H9 (cell line): ENCODE measurements around the gene PHACTR2. TPM values are rescaled to one million over a fixed set of nuclear protein-coding genes. Genes with fewer than 3 reads are reported as not detected.

Experiments used
- DNase-seq: peaks from one replicate; pipeline ENCODE4 v3.0.0-alpha.2; 2017
- H2AFZ ChIP-seq: one replicate; pipeline ENCODE4 v1.6.1; 2013; ENCODE audit warnings: mild to moderate bottlenecking, low read length, control low read depth, moderate library complexity
- H2AK5ac ChIP-seq: 2 replicates; pipeline ENCODE4 v1.6.1; 2013; ENCODE audit warnings: low read length, control low read depth, mixed read lengths; ENCODE audit not compliant: insufficient read length
- H2BK120ac ChIP-seq: one replicate; pipeline ENCODE4 v1.6.1; 2013; ENCODE audit warnings: low read depth, mild to moderate bottlenecking, low read length, control low read depth, inconsistent platforms; ENCODE audit not compliant: poor library complexity, severe bottlenecking
- H2BK12ac ChIP-seq: 2 replicates; pipeline ENCODE4 v1.6.1; 2013; ENCODE audit warnings: low read length, control low read depth, mixed read lengths, low read depth; ENCODE audit not compliant: insufficient read length
- H2BK15ac ChIP-seq: 2 replicates; pipeline ENCODE4 v1.6.1; 2013; ENCODE audit warnings: low read depth, low read length, control low read depth
- H2BK20ac ChIP-seq: one replicate; pipeline ENCODE4 v1.6.1; 2013; ENCODE audit warnings: low read depth, mild to moderate bottlenecking, low read length, control low read depth, inconsistent platforms; ENCODE audit not compliant: poor library complexity, severe bottlenecking
- H2BK5ac ChIP-seq: 2 replicates; pipeline ENCODE4 v1.6.1; 2013; ENCODE audit warnings: low read length, control low read depth, mixed read lengths; ENCODE audit not compliant: insufficient read length
- H3K14ac ChIP-seq: 2 replicates; pipeline ENCODE4 v1.6.1; 2013; ENCODE audit warnings: low read length, control low read depth; ENCODE audit not compliant: insufficient read depth
- H3K18ac ChIP-seq: 2 replicates; pipeline ENCODE4 v1.6.1; 2013; ENCODE audit warnings: low read depth, mild to moderate bottlenecking, mixed read lengths, low read length, control low read depth; ENCODE audit not compliant: insufficient read length
- H3K23ac ChIP-seq: 2 replicates; pipeline ENCODE4 v1.6.1; 2013; ENCODE audit warnings: low read length, control low read depth, mixed read lengths, low read depth; ENCODE audit not compliant: insufficient read length
- H3K23me2 ChIP-seq: 2 replicates; pipeline ENCODE4 v1.6.1; 2013; ENCODE audit warnings: low read depth, mild to moderate bottlenecking, mixed read lengths, low read length, control low read depth; ENCODE audit not compliant: insufficient read length, poor library complexity, severe bottlenecking
- H3K27ac ChIP-seq: 2 replicates; pipeline ENCODE4 v1.5.1; 2013; ENCODE audit warnings: low read length, control low read depth, mixed read lengths, low read depth; ENCODE audit not compliant: insufficient read length
- H3K27me3 ChIP-seq: 2 replicates; pipeline ENCODE4 v1.6.1; 2013; ENCODE audit warnings: low read length, control low read depth, inconsistent platforms; ENCODE audit not compliant: insufficient read depth
- H3K4ac ChIP-seq: 2 replicates; pipeline ENCODE4 v1.6.1; 2013; ENCODE audit warnings: low read depth, mild to moderate bottlenecking, control low read depth, inconsistent platforms, low read length, moderate library complexity
- H3K4me1 ChIP-seq: 2 replicates; pipeline ENCODE4 v1.6.1; 2013; ENCODE audit warnings: low read length, control low read depth, inconsistent platforms; ENCODE audit not compliant: insufficient read depth
- H3K4me2 ChIP-seq: 2 replicates; pipeline ENCODE4 v1.6.1; 2013; ENCODE audit warnings: low read length, control low read depth, mixed read lengths; ENCODE audit not compliant: insufficient read length, insufficient read depth
- H3K56ac ChIP-seq: 2 replicates; pipeline ENCODE4 v1.6.1; 2013; ENCODE audit warnings: low read depth, mild to moderate bottlenecking, mixed read lengths, low read length, control low read depth; ENCODE audit not compliant: insufficient read length
- H3K79me1 ChIP-seq: 2 replicates; pipeline ENCODE4 v1.6.1; 2013; ENCODE audit warnings: low read depth, mild to moderate bottlenecking, moderate library complexity, low read length, control low read depth, inconsistent platforms; ENCODE audit not compliant: insufficient read depth, poor library complexity, severe bottlenecking
- H3K79me2 ChIP-seq: 2 replicates; pipeline ENCODE4 v1.6.1; 2013; ENCODE audit warnings: low read length, control low read depth, inconsistent platforms; ENCODE audit not compliant: insufficient read depth
- H3K9ac ChIP-seq: 2 replicates; pipeline ENCODE4 v1.6.1; 2013; ENCODE audit warnings: low read length, control low read depth, mixed read lengths; ENCODE audit not compliant: insufficient read length; ENCODE audit errors: extremely low read depth
- H3K9me3 ChIP-seq: one replicate; pipeline ENCODE4 v1.6.1; 2013; ENCODE audit warnings: low read depth, low read length, inconsistent platforms; ENCODE audit not compliant: control insufficient read depth
- H3T11ph ChIP-seq: one replicate; pipeline ENCODE4 v1.6.1; 2013; ENCODE audit warnings: mild to moderate bottlenecking, low read length, control low read depth, inconsistent platforms
- H4K20me1 ChIP-seq: one replicate; pipeline ENCODE4 v1.6.1; 2013; ENCODE audit not compliant: control insufficient read depth, insufficient read length, insufficient read depth
- H4K5ac ChIP-seq: 2 replicates; pipeline ENCODE4 v1.6.1; 2013; ENCODE audit warnings: low read depth, mild to moderate bottlenecking, mixed read lengths, low read length, control low read depth; ENCODE audit not compliant: insufficient read length
- H4K8ac ChIP-seq: replicated peaks from 2 replicates; pipeline ENCODE4 v1.6.1; 2013; ENCODE audit warnings: low read length, control low read depth, mixed read lengths, low read depth; ENCODE audit not compliant: insufficient read length
- H4K91ac ChIP-seq: 2 replicates; pipeline ENCODE4 v1.6.1; 2013; ENCODE audit warnings: low read depth, mild to moderate bottlenecking, moderate library complexity, mixed read lengths, low read length, control low read depth; ENCODE audit not compliant: insufficient read length
- H3K27ac Mint-ChIP-seq, 3 experiments: 2 replicates in 2 of 3; 3 replicates in 1 of 3; pipeline ENCODE4 v1.8.0; 2020 to 2021; ENCODE audit warnings: mixed read lengths in 3 of 3, mild to moderate bottlenecking in 1 of 3, moderate library complexity in 1 of 3
- H3K27me3 Mint-ChIP-seq: 2 replicates; pipeline ENCODE4 v1.8.0; 2021; ENCODE audit warnings: low read depth, mild to moderate bottlenecking, moderate library complexity, mixed read lengths
- H3K36me3 Mint-ChIP-seq, 3 experiments: 2 replicates in 2 of 3; 3 replicates in 1 of 3; pipeline ENCODE4 v1.8.0; 2020 to 2021; ENCODE audit warnings: low read depth in 3 of 3, mixed read lengths in 3 of 3; ENCODE audit not compliant: insufficient read depth in 1 of 3
- H3K4me1 Mint-ChIP-seq, 2 experiments: 2 replicates each; pipeline ENCODE4 v1.8.0; 2020; ENCODE audit warnings: mixed read lengths in 2 of 2
- H3K4me3 Mint-ChIP-seq, 2 experiments: 2 replicates in 1 of 2; 3 replicates in 1 of 2; pipeline ENCODE4 v1.8.0; 2020 to 2021; ENCODE audit warnings: mild to moderate bottlenecking in 2 of 2, mixed read lengths in 2 of 2, moderate library complexity in 1 of 2
- H3K9me3 Mint-ChIP-seq, 2 experiments: 2 replicates in 1 of 2; 3 replicates in 1 of 2; pipeline ENCODE4 v1.8.0; 2020; ENCODE audit warnings: mild to moderate bottlenecking in 2 of 2, mixed read lengths in 2 of 2, moderate library complexity in 1 of 2
- WGBS: extraction: QIAGEN DNeasy Blood & Tissue Kit; methylation state at CpG from one replicate; pipeline ENCODE4 v1.1.7; 2013; ENCODE audit warnings: missing lambda C conversion rate, low lambda C conversion rate, mixed read lengths; ENCODE audit not compliant: insufficient read length; ENCODE audit errors: extremely low coverage; 5-methylcytosine and 5-hydroxymethylcytosine counted together
- total RNA-seq: library from RNA; stranded (reverse); gene quantifications from 2 replicates; pipeline ENCODE4 v1.2.1, GENCODE V29; 2021
- TF ChIP-seq, protein P1 (sequence below): fragments of 200-600 bp; sonication (generic); conservative IDR thresholded peaks from 3 replicates; pipeline ENCODE4 v1.8.0; 2021; ENCODE audit warnings: antibody characterized with exemption, mild to moderate bottlenecking

PHACTR2 gene
- total RNA-seq, 1 experiment from 2014 or later, result 131 TPM

DNA sequence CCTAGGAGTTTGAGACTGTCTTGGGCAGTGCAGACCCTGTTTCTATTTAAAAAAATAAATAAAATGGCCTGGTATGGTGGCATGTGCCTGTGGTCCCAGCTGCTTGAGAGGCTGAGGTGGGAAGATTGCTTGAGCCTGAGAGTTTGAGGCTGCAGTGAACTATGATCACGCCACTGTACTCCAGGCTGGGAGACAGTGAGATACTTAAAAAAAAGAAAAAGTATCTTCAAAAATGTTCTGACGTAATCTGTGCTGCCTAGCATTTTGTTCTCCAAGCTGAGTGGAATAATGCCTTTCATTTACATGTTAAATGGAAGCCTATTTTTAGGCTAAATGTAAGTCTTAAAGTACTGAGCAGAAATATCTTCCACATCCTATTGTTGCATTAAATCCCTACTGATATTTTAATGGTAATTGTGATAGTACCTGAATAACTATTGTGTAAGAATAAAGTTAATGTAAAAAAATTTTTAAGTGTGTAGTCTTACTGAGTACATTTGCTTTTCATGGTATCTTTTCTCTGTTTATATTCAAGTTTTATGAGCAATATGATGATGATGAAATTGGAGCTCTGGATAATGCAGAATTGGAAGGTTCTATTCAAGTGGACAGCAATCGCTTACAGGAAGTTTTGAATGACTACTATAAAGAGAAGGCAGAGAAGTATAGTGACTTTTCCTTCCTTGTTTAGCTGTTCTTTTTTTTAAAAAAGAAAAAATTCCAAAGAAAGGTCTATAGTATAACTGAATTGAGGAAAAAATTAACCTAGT is 182.3 kb downstream of the PHACTR2 start:
- no CpG with 5 or more reads among the region's 3 CpGs for WGBS
- Histone ChIP-seq H2BK120ac (no peak overlapping the region), H4K5ac (no peak overlapping the region), H4K8ac (no peak overlapping the region), H2BK15ac (no peak overlapping the region), H3K27me3 (no peaks in the 10 kb centered on the region), H3K56ac (no peak overlapping the region), H2BK12ac (no peak overlapping the region), H3K9ac (no peak overlapping the region), H4K20me1 (no peaks in the 10 kb centered on the region), H3K9me3 (no peaks in the 10 kb centered on the region), H2BK20ac (no peak overlapping the region), H3K23me2 (no peaks in the 10 kb centered on the region), H3K79me2 (no peaks in the 10 kb centered on the region), H3T11ph (no peak overlapping the region), H2AFZ (no peak overlapping the region), H3K23ac (no peak overlapping the region), H3K27ac (no peak overlapping the region), H3K79me1 (no peaks in the 10 kb centered on the region), H3K14ac (no peak overlapping the region), H3K18ac (no peak overlapping the region), H3K4me1 (no peaks in the 10 kb centered on the region), H4K91ac (no peak overlapping the region), H2AK5ac (no peak overlapping the region), H2BK5ac (no peak overlapping the region), H3K4me2 (no peak overlapping the region), H3K4ac (no peak overlapping the region)
- peaks cover 15 to 16% of the 10 kb centered on the region in 2 experiments for H3K4me1 Mint-ChIP-seq
- peaks cover 41 to 93% (median 88%) of the 10 kb centered on the region in 3 experiments; a peak in 6 of 7 replicates for H3K36me3 Mint-ChIP-seq
- no peaks in the 10 kb centered on the region for H3K27me3 Mint-ChIP-seq
- no peak overlapping the region for H3K4me3 Mint-ChIP-seq
- DNase-seq, result no peak
- TF ChIP-seq, protein P1, sequence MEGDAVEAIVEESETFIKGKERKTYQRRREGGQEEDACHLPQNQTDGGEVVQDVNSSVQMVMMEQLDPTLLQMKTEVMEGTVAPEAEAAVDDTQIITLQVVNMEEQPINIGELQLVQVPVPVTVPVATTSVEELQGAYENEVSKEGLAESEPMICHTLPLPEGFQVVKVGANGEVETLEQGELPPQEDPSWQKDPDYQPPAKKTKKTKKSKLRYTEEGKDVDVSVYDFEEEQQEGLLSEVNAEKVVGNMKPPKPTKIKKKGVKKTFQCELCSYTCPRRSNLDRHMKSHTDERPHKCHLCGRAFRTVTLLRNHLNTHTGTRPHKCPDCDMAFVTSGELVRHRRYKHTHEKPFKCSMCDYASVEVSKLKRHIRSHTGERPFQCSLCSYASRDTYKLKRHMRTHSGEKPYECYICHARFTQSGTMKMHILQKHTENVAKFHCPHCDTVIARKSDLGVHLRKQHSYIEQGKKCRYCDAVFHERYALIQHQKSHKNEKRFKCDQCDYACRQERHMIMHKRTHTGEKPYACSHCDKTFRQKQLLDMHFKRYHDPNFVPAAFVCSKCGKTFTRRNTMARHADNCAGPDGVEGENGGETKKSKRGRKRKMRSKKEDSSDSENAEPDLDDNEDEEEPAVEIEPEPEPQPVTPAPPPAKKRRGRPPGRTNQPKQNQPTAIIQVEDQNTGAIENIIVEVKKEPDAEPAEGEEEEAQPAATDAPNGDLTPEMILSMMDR, result no peak
- H3K9me3 Mint-ChIP-seq, result no peaks in the 10 kb centered on the region
- 0 out of 7 replicates have a peak overlapping the region, but pooled peaks of 1 of the 3 experiments have one; percentile 11 for H3K27ac Mint-ChIP-seq
